ENCODE data around the gene NISCH.

NISCH gene

GRCh38 chr3:52527732-52528585 is 72.6 kb downstream of the NISCH start:
- DNase-seq: no peak

- no peak for DNase-seq
Observed at GRCh38 chr3:52528586-52529375, 73.4 kb downstream of the NISCH start.

GRCh38 chr3:52529376-52530333 is 74.3 kb downstream of the NISCH start:
- DNase-seq: no peak

GRCh38 chr3:52530918-52531826 is 75.8 kb downstream of the NISCH start:
- DNase-seq: no peak

- no peak for DNase-seq
Observed at GRCh38 chr3:52531860-52532516, 76.6 kb downstream of the NISCH start.

GRCh38 chr3:52532517-52532837 is 77.1 kb downstream of the NISCH start:
- DNase-seq: no peak

- DNase-seq: no peak
Observed at GRCh38 chr3:52532838-52533622, 77.6 kb downstream of the NISCH start.

- DNase-seq: peak; percentile 49
Observed at GRCh38 chr3:52533623-52534280, 78.3 kb downstream of the NISCH start, which contains the start of gene NT5DC2. Gene NT5DC2 (minus strand): TSS chr3:52533857. CDS start chr3:52533737, 120 bp downstream.

- no peak for DNase-seq
Observed at GRCh38 chr3:52534281-52535183, 79.1 kb downstream of the NISCH start.

GRCh38 chr3:52535411-52536111 is 80.2 kb downstream of the NISCH start:
- DNase-seq: no peak

GRCh38 chr3:52536112-52536368 is 80.6 kb downstream of the NISCH start:
- DNase-seq: no peak

GRCh38 chr3:52536369-52537164 is 81.2 kb downstream of the NISCH start, which contains the start of gene UQCC5:
Gene UQCC5 (plus strand): TSS chr3:52536605. CDS start chr3:52536756, 151 bp downstream.
- peak; percentile 95 for DNase-seq

GRCh38 chr3:52537165-52537620 is 81.8 kb downstream of the NISCH start:
- no peak for DNase-seq

GRCh38 chr3:52537726-52538421 is 82.5 kb downstream of the NISCH start:
- DNase-seq: no peak

- no peak for DNase-seq
Observed at GRCh38 chr3:52539010-52539653, 83.7 kb downstream of the NISCH start.

GRCh38 chr3:52541050-52541449 is 85.6 kb downstream of the NISCH start:
- no peak for DNase-seq
